GM23338 (cell line): ENCODE measurements around the gene GPHA2. TPM values are rescaled to one million over a fixed set of nuclear protein-coding genes. Genes with fewer than 3 reads are reported as not detected.

Experiments used
- ATAC-seq: fragments of 200-7000 bp; cut with Tn5 transposase; 3 replicates; pipeline ENCODE4 v1.9.1; 2020
- DNase-seq: peaks from one replicate; pipeline ENCODE4 v3.0.0-alpha.2; 2015; ENCODE audit warnings: low spot score
- H2AFZ ChIP-seq: fragments of 200-600 bp; sonication (generic); 2 replicates; pipeline ENCODE4 v1.8.0; 2016; ENCODE audit warnings: antibody characterized with exemption, mild to moderate bottlenecking, moderate library complexity
- H3F3A ChIP-seq: fragments of 200-600 bp; sonication (generic); replicated peaks from 2 replicates; pipeline ENCODE4 v1.8.0; 2017; ENCODE audit warnings: antibody characterized with exemption, mixed run types, low read depth
- H3K27ac ChIP-seq: fragments of 200-600 bp; sonication (generic); 2 replicates; pipeline ENCODE4 v1.6.1; 2016; ENCODE audit warnings: low read depth
- H3K27me3 ChIP-seq: fragments of 200-600 bp; sonication (generic); 2 replicates; pipeline ENCODE4 v1.8.0; 2016; ENCODE audit warnings: mild to moderate bottlenecking, mixed run types, moderate library complexity; ENCODE audit not compliant: insufficient read depth
- H3K36me3 ChIP-seq: fragments of 200-600 bp; sonication (generic); 2 replicates; pipeline ENCODE4 v1.8.0; 2016; ENCODE audit warnings: mild to moderate bottlenecking; ENCODE audit not compliant: insufficient read depth
- H3K4me1 ChIP-seq: fragments of 200-600 bp; sonication (generic); 2 replicates; pipeline ENCODE4 v1.8.0; 2016; ENCODE audit warnings: mild to moderate bottlenecking, moderate library complexity; ENCODE audit not compliant: insufficient read depth
- H3K4me2 ChIP-seq: fragments of 200-600 bp; sonication (generic); 2 replicates; pipeline ENCODE4 v1.7.1; 2017; ENCODE audit warnings: mixed run types
- H3K4me3 ChIP-seq: fragments of 200-600 bp; sonication (generic); 2 replicates; pipeline ENCODE4 v1.6.1; 2016; ENCODE audit warnings: mixed run types
- H3K79me2 ChIP-seq: fragments of 200-600 bp; sonication (generic); replicated peaks from 2 replicates; pipeline ENCODE4 v1.8.0; 2017; ENCODE audit warnings: mild to moderate bottlenecking; ENCODE audit not compliant: insufficient read depth
- H3K9me2 ChIP-seq: fragments of 200-600 bp; sonication (generic); 2 replicates; pipeline ENCODE4 v1.8.0; 2017; ENCODE audit not compliant: insufficient read depth
- H4K20me1 ChIP-seq: fragments of 200-600 bp; sonication (generic); replicated peaks from 2 replicates; pipeline ENCODE4 v1.8.0; 2017; ENCODE audit warnings: mild to moderate bottlenecking; ENCODE audit not compliant: insufficient read depth
- H3K27ac Mint-ChIP-seq: 2 replicates; pipeline ENCODE4 v1.8.0; 2020; ENCODE audit warnings: inconsistent platforms, mild to moderate bottlenecking, moderate library complexity, mixed read lengths
- H3K27me3 Mint-ChIP-seq: 3 replicates; pipeline ENCODE4 v1.8.0; 2022; ENCODE audit warnings: low read depth, mild to moderate bottlenecking, moderate library complexity, mixed read lengths, inconsistent platforms; ENCODE audit not compliant: insufficient read depth, poor library complexity
- H3K36me3 Mint-ChIP-seq: 3 replicates; pipeline ENCODE4 v1.8.0; 2021; ENCODE audit warnings: low read depth, mild to moderate bottlenecking, inconsistent platforms, moderate library complexity, mixed read lengths
- H3K4me1 Mint-ChIP-seq: 3 replicates; pipeline ENCODE4 v1.8.0; 2020; ENCODE audit warnings: mild to moderate bottlenecking, inconsistent platforms, mixed read lengths
- H3K4me3 Mint-ChIP-seq: 3 replicates; pipeline ENCODE4 v1.8.0; 2021; ENCODE audit warnings: moderate library complexity, mild to moderate bottlenecking, inconsistent platforms, mixed read lengths
- H3K9me3 Mint-ChIP-seq: 3 replicates; pipeline ENCODE4 v1.8.0; 2020; ENCODE audit warnings: moderate library complexity, mild to moderate bottlenecking, inconsistent platforms, mixed read lengths
- CREB1 ChIP-seq: fragments of 250-450 bp; sonication (Bioruptor Pico); IDR thresholded peaks from 2 replicates; pipeline ENCODE4 v1.5.0; 2020; ENCODE audit warnings: low read depth, mild to moderate bottlenecking, moderate library complexity
- CTCF ChIP-seq, 2 experiments: fragments of 200-600 bp in 1 of 2; sonication (generic) in 1 of 2; conservative IDR thresholded peaks; 2 replicates each; pipeline versions ENCODE4 v1.5.1 to v1.6.1; 2016 to 2017; ENCODE audit warnings: antibody characterized with exemption in 2 of 2, low read depth in 2 of 2, mild to moderate bottlenecking in 2 of 2, moderate library complexity in 1 of 2
- EZH2phosphoT487 ChIP-seq: fragments of 200-600 bp; sonication (generic); IDR thresholded peaks from one replicate; pipeline ENCODE4 v1.8.1; 2018; ENCODE audit warnings: antibody characterized with exemption; ENCODE audit not compliant: unreplicated experiment
- JUNB ChIP-seq: IDR thresholded peaks from one replicate; pipeline ENCODE4 v1.6.1; 2016; ENCODE audit warnings: antibody characterized with exemption; ENCODE audit not compliant: unreplicated experiment
- NANOG ChIP-seq: IDR thresholded peaks from 2 replicates; pipeline ENCODE4 v1.6.1; 2016; ENCODE audit warnings: antibody characterized with exemption, borderline replicate concordance
- POLR2AphosphoS5 ChIP-seq: IDR thresholded peaks from 2 replicates; pipeline ENCODE4 v1.6.1; 2016; ENCODE audit warnings: antibody characterized with exemption, low read depth
- STAT1 ChIP-seq: IDR thresholded peaks from one replicate; pipeline ENCODE4 v1.6.1; 2016; ENCODE audit warnings: antibody characterized with exemption; ENCODE audit not compliant: unreplicated experiment
- ZNF114 ChIP-seq: fragments of 250-450 bp; sonication (Bioruptor Pico); IDR thresholded peaks from 2 replicates; pipeline ENCODE4 v1.5.0; 2020; ENCODE audit warnings: mild to moderate bottlenecking, moderate library complexity
- ZNF331 ChIP-seq: fragments of 250-450 bp; sonication (Bioruptor Pico); IDR thresholded peaks from 2 replicates; pipeline ENCODE4 v1.5.0; 2020; ENCODE audit warnings: low read depth, mild to moderate bottlenecking, moderate library complexity
- polyA plus RNA-seq: library from polyadenylated mRNA; unstranded; fragments of >200 nt; fragmentation: Nextera tagmentation; extraction: Ambion mirVana; gene quantifications from 2 replicates; pipeline ENCODE4 v1.2.1, GENCODE V29; 2016
- total RNA-seq: library from RNA; depleted of rRNA; stranded (reverse); fragments of >200 nt; shearing (Covaris generic); gene quantifications from 2 replicates; pipeline ENCODE4 v1.2.3, GENCODE V29; 2014
- TF ChIP-seq, protein P1 (sequence below): fragments of 250-450 bp; sonication (Bioruptor Pico); IDR thresholded peaks from 2 replicates; pipeline ENCODE4 v1.5.0; 2020; ENCODE audit warnings: mild to moderate bottlenecking, moderate library complexity
- TF ChIP-seq, protein P2 (sequence below): IDR thresholded peaks from 2 replicates; pipeline ENCODE4 v1.6.1; 2016; ENCODE audit warnings: antibody characterized with exemption

GPHA2 gene
- total and polyA plus RNA-seq, 2 experiments from 2014 or later, result 0.83 to 1.8 TPM

DNA sequence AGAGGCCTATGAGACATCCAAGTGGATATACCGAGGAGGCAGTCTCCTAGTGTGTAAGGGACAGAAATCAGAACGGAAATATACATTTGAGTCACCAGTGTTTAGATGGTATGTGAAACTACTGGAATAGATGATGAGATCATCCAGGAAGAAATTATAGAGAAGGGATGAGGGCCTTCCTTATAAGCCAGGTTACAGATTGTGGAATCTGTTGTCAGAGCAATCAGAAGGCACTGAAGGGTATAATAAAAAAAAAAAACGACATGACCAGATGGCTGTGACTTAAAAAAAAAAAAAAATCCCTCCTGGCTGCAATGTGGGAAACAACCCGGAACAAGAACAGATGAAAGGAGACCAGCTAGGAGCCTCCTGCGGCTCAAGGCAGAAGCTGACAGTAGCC lies 33.5 kb upstream of the GPHA2 start:
- H3K9me3 Mint-ChIP-seq, result peaks cover 3% of the 10 kb centered on the region; the same call in 1 of the 3 replicates
- peaks cover 10% of the 10 kb centered on the region for H3K27me3 Mint-ChIP-seq
- H3K27ac Mint-ChIP-seq, result no peak overlapping the region
- H3K36me3 Mint-ChIP-seq, result no peaks in the 10 kb centered on the region
- DNase-seq (no peak), ATAC-seq (no peak)
- Histone ChIP-seq H3F3A (no peaks in the 10 kb centered on the region), H3K4me3 (no peak overlapping the region), H3K36me3 (no peaks in the 10 kb centered on the region), H3K4me1 (no peaks in the 10 kb centered on the region), H2AFZ (no peak overlapping the region), H3K4me2 (no peak overlapping the region), H3K27ac (no peak overlapping the region), H3K79me2 (no peaks in the 10 kb centered on the region), H4K20me1 (no peaks in the 10 kb centered on the region; the same call in 1 of the 2 replicates), H3K27me3 (peaks cover 26% of the 10 kb centered on the region), H3K9me2 (no peaks in the 10 kb centered on the region)
- no peaks in the 10 kb centered on the region for H3K4me1 Mint-ChIP-seq
- H3K4me3 Mint-ChIP-seq, result no peak overlapping the region
- TF ChIP-seq POLR2AphosphoS5 (no peak), STAT1 (no peak), CTCF (conservative IDR thresholded peaks at IDR 0.05; ENCODE audit: low read depth in 2 of 2) (no peak)

GRCh38 chr11:64967375-64967774 lies 31.7 kb upstream of the GPHA2 start:
- Histone ChIP-seq H3F3A (no peaks in the 10 kb centered on the region), H3K4me1 (no peaks in the 10 kb centered on the region), H3K36me3 (no peaks in the 10 kb centered on the region), H3K27me3 (peaks cover 19% of the 10 kb centered on the region), H4K20me1 (no peaks in the 10 kb centered on the region; the same call in 1 of the 2 replicates), H2AFZ (no peak overlapping the region), H3K27ac (no peak overlapping the region), H3K79me2 (no peaks in the 10 kb centered on the region), H3K4me3 (no peak overlapping the region), H3K4me2 (no peak overlapping the region), H3K9me2 (no peaks in the 10 kb centered on the region)
- ATAC-seq (no peak), DNase-seq (no peak)
- H3K4me1 Mint-ChIP-seq, result no peaks in the 10 kb centered on the region
- no peaks in the 10 kb centered on the region for H3K36me3 Mint-ChIP-seq
- H3K9me3 Mint-ChIP-seq, result peaks cover 3% of the 10 kb centered on the region; the same call in 1 of the 3 replicates
- no peak overlapping the region for H3K4me3 Mint-ChIP-seq
- no peak overlapping the region for H3K27ac Mint-ChIP-seq
- peaks cover 13% of the 10 kb centered on the region for H3K27me3 Mint-ChIP-seq
- TF ChIP-seq ZNF331 (no peak), EZH2phosphoT487 (no peak), ZNF114 (CRISPR knock-in tag) (no peak), CREB1 (CRISPR knock-in tag) (no peak), JUNB (no peak), NANOG (no peak), POLR2AphosphoS5 (no peak), STAT1 (no peak)
- TF ChIP-seq, protein P1, sequence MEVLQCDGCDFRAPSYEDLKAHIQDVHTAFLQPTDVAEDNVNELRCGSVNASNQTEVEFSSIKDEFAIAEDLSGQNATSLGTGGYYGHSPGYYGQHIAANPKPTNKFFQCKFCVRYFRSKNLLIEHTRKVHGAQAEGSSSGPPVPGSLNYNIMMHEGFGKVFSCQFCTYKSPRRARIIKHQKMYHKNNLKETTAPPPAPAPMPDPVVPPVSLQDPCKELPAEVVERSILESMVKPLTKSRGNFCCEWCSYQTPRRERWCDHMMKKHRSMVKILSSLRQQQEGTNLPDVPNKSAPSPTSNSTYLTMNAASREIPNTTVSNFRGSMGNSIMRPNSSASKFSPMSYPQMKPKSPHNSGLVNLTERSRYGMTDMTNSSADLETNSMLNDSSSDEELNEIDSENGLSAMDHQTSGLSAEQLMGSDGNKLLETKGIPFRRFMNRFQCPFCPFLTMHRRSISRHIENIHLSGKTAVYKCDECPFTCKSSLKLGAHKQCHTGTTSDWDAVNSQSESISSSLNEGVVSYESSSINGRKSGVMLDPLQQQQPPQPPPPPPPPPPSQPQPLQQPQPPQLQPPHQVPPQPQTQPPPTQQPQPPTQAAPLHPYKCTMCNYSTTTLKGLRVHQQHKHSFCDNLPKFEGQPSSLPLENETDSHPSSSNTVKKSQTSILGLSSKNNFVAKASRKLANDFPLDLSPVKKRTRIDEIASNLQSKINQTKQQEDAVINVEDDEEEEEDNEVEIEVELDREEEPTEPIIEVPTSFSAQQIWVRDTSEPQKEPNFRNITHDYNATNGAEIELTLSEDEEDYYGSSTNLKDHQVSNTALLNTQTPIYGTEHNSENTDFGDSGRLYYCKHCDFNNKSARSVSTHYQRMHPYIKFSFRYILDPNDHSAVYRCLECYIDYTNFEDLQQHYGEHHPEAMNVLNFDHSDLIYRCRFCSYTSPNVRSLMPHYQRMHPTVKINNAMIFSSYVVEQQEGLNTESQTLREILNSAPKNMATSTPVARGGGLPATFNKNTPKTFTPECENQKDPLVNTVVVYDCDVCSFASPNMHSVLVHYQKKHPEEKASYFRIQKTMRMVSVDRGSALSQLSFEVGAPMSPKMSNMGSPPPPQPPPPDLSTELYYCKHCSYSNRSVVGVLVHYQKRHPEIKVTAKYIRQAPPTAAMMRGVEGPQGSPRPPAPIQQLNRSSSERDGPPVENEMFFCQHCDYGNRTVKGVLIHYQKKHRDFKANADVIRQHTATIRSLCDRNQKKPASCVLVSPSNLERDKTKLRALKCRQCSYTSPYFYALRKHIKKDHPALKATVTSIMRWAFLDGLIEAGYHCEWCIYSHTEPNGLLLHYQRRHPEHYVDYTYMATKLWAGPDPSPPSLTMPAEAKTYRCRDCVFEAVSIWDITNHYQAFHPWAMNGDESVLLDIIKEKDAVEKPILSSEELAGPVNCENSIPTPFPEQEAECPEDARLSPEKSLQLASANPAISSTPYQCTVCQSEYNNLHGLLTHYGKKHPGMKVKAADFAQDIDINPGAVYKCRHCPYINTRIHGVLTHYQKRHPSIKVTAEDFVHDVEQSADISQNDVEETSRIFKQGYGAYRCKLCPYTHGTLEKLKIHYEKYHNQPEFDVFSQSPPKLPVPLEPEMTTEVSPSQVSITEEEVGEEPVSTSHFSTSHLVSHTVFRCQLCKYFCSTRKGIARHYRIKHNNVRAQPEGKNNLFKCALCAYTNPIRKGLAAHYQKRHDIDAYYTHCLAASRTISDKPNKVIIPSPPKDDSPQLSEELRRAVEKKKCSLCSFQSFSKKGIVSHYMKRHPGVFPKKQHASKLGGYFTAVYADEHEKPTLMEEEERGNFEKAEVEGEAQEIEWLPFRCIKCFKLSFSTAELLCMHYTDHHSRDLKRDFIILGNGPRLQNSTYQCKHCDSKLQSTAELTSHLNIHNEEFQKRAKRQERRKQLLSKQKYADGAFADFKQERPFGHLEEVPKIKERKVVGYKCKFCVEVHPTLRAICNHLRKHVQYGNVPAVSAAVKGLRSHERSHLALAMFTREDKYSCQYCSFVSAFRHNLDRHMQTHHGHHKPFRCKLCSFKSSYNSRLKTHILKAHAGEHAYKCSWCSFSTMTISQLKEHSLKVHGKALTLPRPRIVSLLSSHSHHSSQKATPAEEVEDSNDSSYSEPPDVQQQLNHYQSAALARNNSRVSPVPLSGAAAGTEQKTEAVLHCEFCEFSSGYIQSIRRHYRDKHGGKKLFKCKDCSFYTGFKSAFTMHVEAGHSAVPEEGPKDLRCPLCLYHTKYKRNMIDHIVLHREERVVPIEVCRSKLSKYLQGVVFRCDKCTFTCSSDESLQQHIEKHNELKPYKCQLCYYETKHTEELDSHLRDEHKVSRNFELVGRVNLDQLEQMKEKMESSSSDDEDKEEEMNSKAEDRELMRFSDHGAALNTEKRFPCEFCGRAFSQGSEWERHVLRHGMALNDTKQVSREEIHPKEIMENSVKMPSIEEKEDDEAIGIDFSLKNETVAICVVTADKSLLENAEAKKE (CRISPR knock-in tag), result no peak
- TF ChIP-seq, protein P2, sequence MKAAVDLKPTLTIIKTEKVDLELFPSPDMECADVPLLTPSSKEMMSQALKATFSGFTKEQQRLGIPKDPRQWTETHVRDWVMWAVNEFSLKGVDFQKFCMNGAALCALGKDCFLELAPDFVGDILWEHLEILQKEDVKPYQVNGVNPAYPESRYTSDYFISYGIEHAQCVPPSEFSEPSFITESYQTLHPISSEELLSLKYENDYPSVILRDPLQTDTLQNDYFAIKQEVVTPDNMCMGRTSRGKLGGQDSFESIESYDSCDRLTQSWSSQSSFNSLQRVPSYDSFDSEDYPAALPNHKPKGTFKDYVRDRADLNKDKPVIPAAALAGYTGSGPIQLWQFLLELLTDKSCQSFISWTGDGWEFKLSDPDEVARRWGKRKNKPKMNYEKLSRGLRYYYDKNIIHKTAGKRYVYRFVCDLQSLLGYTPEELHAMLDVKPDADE, result no peak
